Measurements from ENCODE around the gene UBA6. TPM values are rescaled to one million over a fixed set of nuclear protein-coding genes. Genes with fewer than 3 reads are reported as not detected.

The UBA6 gene
- total and polyA plus RNA-seq, 8 donors: 4.1 to 26.5 (median 14.4) TPM

GRCh38 chr4:67701517-67701850, 529 bp upstream of the UBA6 start:
- ATAC-seq (peak in 2 of 4 donors; percentile 2 to 8), DNase-seq (no peak), FAIRE-seq (no peak)
- 2% methylated on average over 4 of the region's 4 CpGs for WGBS, 2 donors
- peaks cover 0 to 17% (median 15%) of the 10 kb centered on the region in 3 donors for H3K4me1 ChIP-seq
- H3K27ac ChIP-seq: peak overlapping the region in 3 of 4 donors; percentile 85 to 89 (median 88)
- no peak for TF ChIP-seq CTCF (IDR thresholded peaks at IDR 0.05)
- peak overlapping the region; percentile 69 to 89 (median 84) for H3K4me3 ChIP-seq
- no peaks in the 10 kb centered on the region for H3K27me3 ChIP-seq
- H3K9me3 ChIP-seq: no peaks in the 10 kb centered on the region
- intact Hi-C loops (cut with DNase I): no loop called here
- H3K36me3 ChIP-seq: no peaks in the 10 kb centered on the region

GRCh38 chr4:67700116-67700737, 728 bp downstream of the UBA6 start:
- FAIRE-seq: no peak
- H3K9me3 ChIP-seq: no peaks in the 10 kb centered on the region
- intact Hi-C loops (cut with DNase I): no loop called here
- WGBS, 2 donors: 8 to 13% methylated on average over 11 of the region's 11 CpGs
- peaks cover 0 to 17% (median 15%) of the 10 kb centered on the region in 3 donors for H3K4me1 ChIP-seq
- H3K4me3 ChIP-seq: peak overlapping the region; percentile 69 to 89 (median 84)
- ATAC-seq: peak; percentile 5 to 35 (median 20)
- peak overlapping the region; percentile 73 to 89 (median 86) for H3K27ac ChIP-seq
- TF ChIP-seq CTCF (IDR thresholded peaks at IDR 0.05): no peak
- no peaks in the 10 kb centered on the region for H3K27me3 ChIP-seq
- no peak for DNase-seq
- H3K36me3 ChIP-seq: no peaks in the 10 kb centered on the region

- Histone ChIP-seq H3K4me3 (peak overlapping the region in 1 of 4 donors; percentile 69), H3K27ac (no peak overlapping the region), H3K27me3 (no peaks in the 10 kb centered on the region), H3K9me3 (no peaks in the 10 kb centered on the region), H3K36me3 (no peaks in the 10 kb centered on the region), H3K4me1 (peaks cover 0 to 17% (median 15%) of the 10 kb centered on the region in 3 donors)
- WGBS, 2 donors: 84 to 93% methylated on average over 18 of the region's 18 CpGs
- no peak for DNase-seq
- no peak for ATAC-seq
- FAIRE-seq: no peak
- TF ChIP-seq CTCF (IDR thresholded peaks at IDR 0.05): no peak
- intact Hi-C loops (cut with DNase I): no loop called here
Measured at GRCh38 chr4:67699603-67700002, 1.4 kb downstream of the UBA6 start.

GRCh38 chr4:67697860-67698687, 2.9 kb downstream of the UBA6 start:
- intact Hi-C loops (cut with DNase I): no loop called here
- DNase-seq: no peak
- Histone ChIP-seq H3K36me3 (no peaks in the 10 kb centered on the region), H3K4me3 (no peak overlapping the region), H3K9me3 (no peaks in the 10 kb centered on the region), H3K27me3 (no peaks in the 10 kb centered on the region), H3K27ac (no peak overlapping the region), H3K4me1 (peaks cover 0 to 17% (median 15%) of the 10 kb centered on the region in 3 donors)
- TF ChIP-seq CTCF (IDR thresholded peaks at IDR 0.05): no peak
- no peak for ATAC-seq
- 74 to 81% methylated on average over 7 of the region's 7 CpGs for WGBS, 2 donors
- FAIRE-seq: no peak

- no peaks in the 10 kb centered on the region for H3K27me3 ChIP-seq
- intact Hi-C loops (cut with DNase I): no loop called here
- H3K4me3 ChIP-seq: no peak overlapping the region
- 91 to 94% methylated on average over 2 of the region's 2 CpGs for WGBS, 2 donors
- H3K36me3 ChIP-seq: no peaks in the 10 kb centered on the region
- H3K4me1 ChIP-seq: peaks cover 0 to 11% (median 7%) of the 10 kb centered on the region in 3 donors
- no peak for TF ChIP-seq CTCF (IDR thresholded peaks at IDR 0.05)
- no peak overlapping the region for H3K27ac ChIP-seq
- FAIRE-seq (no peak), ATAC-seq (no peak), DNase-seq (no peak)
- no peaks in the 10 kb centered on the region for H3K9me3 ChIP-seq
Measured at GRCh38 chr4:67696061-67696460, 4.9 kb downstream of the UBA6 start.
